ENCODE measurements around the gene CCNA1. TPM values are rescaled to one million over a fixed set of nuclear protein-coding genes. Genes with fewer than 3 reads are reported as not detected.

CCNA1 gene
- total and polyA plus RNA-seq, 10 of the 15 experiments (the other 5 are each of a cell fraction or from before 2014, with no cell fraction given), result 0.38 to 6.0 (median 1.1) TPM

- TF ChIP-seq NR2F1 (conservative IDR thresholded peaks at IDR 0.05) (no peak), USF1 (IDR thresholded peaks at IDR 0.05; ENCODE audit: borderline replicate concordance, extremely low read length, insufficient read depth, low read depth, low read length) (no peak), MEF2A (IDR thresholded peaks at IDR 0.05; ENCODE audit: insufficient read depth, low read depth, low read length) (no peak), CBX3 (IDR thresholded peaks at IDR 0.05; ENCODE audit: borderline replicate concordance, low read depth) (no peak), PAX8 (IDR thresholded peaks at IDR 0.05) (no peak), ELK1 (IDR thresholded peaks at IDR 0.05; ENCODE audit: low read depth, low read length) (no peak), STAT3 (IDR thresholded peaks at IDR 0.05; ENCODE audit: low read depth, low read length) (no peak)
- TF ChIP-seq, protein P1, sequence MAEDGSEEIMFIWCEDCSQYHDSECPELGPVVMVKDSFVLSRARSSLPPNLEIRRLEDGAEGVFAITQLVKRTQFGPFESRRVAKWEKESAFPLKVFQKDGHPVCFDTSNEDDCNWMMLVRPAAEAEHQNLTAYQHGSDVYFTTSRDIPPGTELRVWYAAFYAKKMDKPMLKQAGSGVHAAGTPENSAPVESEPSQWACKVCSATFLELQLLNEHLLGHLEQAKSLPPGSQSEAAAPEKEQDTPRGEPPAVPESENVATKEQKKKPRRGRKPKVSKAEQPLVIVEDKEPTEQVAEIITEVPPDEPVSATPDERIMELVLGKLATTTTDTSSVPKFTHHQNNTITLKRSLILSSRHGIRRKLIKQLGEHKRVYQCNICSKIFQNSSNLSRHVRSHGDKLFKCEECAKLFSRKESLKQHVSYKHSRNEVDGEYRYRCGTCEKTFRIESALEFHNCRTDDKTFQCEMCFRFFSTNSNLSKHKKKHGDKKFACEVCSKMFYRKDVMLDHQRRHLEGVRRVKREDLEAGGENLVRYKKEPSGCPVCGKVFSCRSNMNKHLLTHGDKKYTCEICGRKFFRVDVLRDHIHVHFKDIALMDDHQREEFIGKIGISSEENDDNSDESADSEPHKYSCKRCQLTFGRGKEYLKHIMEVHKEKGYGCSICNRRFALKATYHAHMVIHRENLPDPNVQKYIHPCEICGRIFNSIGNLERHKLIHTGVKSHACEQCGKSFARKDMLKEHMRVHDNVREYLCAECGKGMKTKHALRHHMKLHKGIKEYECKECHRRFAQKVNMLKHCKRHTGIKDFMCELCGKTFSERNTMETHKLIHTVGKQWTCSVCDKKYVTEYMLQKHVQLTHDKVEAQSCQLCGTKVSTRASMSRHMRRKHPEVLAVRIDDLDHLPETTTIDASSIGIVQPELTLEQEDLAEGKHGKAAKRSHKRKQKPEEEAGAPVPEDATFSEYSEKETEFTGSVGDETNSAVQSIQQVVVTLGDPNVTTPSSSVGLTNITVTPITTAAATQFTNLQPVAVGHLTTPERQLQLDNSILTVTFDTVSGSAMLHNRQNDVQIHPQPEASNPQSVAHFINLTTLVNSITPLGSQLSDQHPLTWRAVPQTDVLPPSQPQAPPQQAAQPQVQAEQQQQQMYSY (CRISPR knock-in tag; IDR thresholded peaks at IDR 0.05), result no peak
Measured at GRCh38 chr13:36430247-36431203, 1.8 kb upstream of the CCNA1 start (continued).

Data from GM12878 (cell line).